HG03139 (cell line): Measurements from ENCODE around the gene MAP1A.

Experiments used
- ATAC-seq: cut with Tn5 transposase; IDR thresholded peaks from one replicate; pipeline ENCODE4 v1.9.1; 2021; ENCODE audit not compliant: unreplicated experiment

Gene MAP1A

GRCh38 chr15:43517354-43518196 is at the start of gene MAP1A:
Gene MAP1A (plus strand): TSS chr15:43517608. CDS start chr15:43521474, 3,866 bp downstream.
- ATAC-seq, result no peak

GRCh38 chr15:43469867-43470266 is 47.5 kb upstream of the MAP1A start:
- ATAC-seq, result no peak

GRCh38 chr15:43471975-43472374 is 45.4 kb upstream of the MAP1A start:
- no peak for ATAC-seq

- no peak for ATAC-seq
Measured at GRCh38 chr15:43473885-43474284, 43.5 kb upstream of the MAP1A start.

- ATAC-seq, result no peak
Measured at GRCh38 chr15:43483297-43484128, 33.9 kb upstream of the MAP1A start.

- ATAC-seq, result no peak
Measured at GRCh38 chr15:43484455-43484854, 33.0 kb upstream of the MAP1A start.

GRCh38 chr15:43487271-43487895 is 30.0 kb upstream of the MAP1A start:
- no peak for ATAC-seq

GRCh38 chr15:43488790-43489189 is 28.6 kb upstream of the MAP1A start:
- ATAC-seq, result no peak

- ATAC-seq, result no peak
Measured at GRCh38 chr15:43489191-43489590, 28.2 kb upstream of the MAP1A start.

- no peak for ATAC-seq
Measured at GRCh38 chr15:43492266-43492665, 25.1 kb upstream of the MAP1A start.

GRCh38 chr15:43492673-43493601 is 24.5 kb upstream of the MAP1A start, which contains the start of gene TP53BP1:
Gene TP53BP1 (minus strand): TSS chr15:43493156. CDS start chr15:43493043, 113 bp downstream.
- peak; percentile 94 for ATAC-seq

- ATAC-seq, result no peak
Measured at GRCh38 chr15:43493703-43494472, 23.5 kb upstream of the MAP1A start.

- no peak for ATAC-seq
Measured at GRCh38 chr15:43498990-43499389, 18.4 kb upstream of the MAP1A start.

GRCh38 chr15:43499635-43500034 is 17.8 kb upstream of the MAP1A start:
- ATAC-seq, result no peak

GRCh38 chr15:43505738-43506137 is 11.7 kb upstream of the MAP1A start:
- no peak for ATAC-seq

- ATAC-seq, result no peak
Measured at GRCh38 chr15:43508421-43508820, 9.0 kb upstream of the MAP1A start.

- ATAC-seq, result no peak
Measured at GRCh38 chr15:43508991-43509659, 8.3 kb upstream of the MAP1A start.

- ATAC-seq, result no peak
Measured at GRCh38 chr15:43509660-43510199, 7.7 kb upstream of the MAP1A start.
